SW 1271 (cell line): Measurements from ENCODE around the gene MIOX.

Experiments
- DNase-seq, 2 experiments: peaks; one replicate each; lab custom pipeline; 2025; lab: John Stamatoyannopoulos, UW

MIOX gene

GRCh38 chr22:50486561-50487289, at the start of gene MIOX:
TSS of gene MIOX (plus strand) at chr22:50486859. CDS start at chr22:50486898, 39 bp downstream.
- DNase-seq = no peak

- DNase-seq = no peak
Measured at GRCh38 chr22:50437511-50438304, 49.0 kb upstream of the MIOX start.

- no peak for DNase-seq
Measured at GRCh38 chr22:50438305-50439275, 48.1 kb upstream of the MIOX start.

GRCh38 chr22:50439314-50439870, 47.3 kb upstream of the MIOX start:
- DNase-seq = no peak

- DNase-seq = no peak
Measured at GRCh38 chr22:50439871-50440331, 46.8 kb upstream of the MIOX start.

GRCh38 chr22:50440544-50441249, 46.0 kb upstream of the MIOX start:
- no peak for DNase-seq

- no peak for DNase-seq
Measured at GRCh38 chr22:50441428-50441993, 45.1 kb upstream of the MIOX start.

- DNase-seq = no peak
Measured at GRCh38 chr22:50443197-50443596, 43.5 kb upstream of the MIOX start.

GRCh38 chr22:50443801-50444625, 42.6 kb upstream of the MIOX start:
- DNase-seq = no peak

- peak in 1 of 2 experiments; percentile 7 for DNase-seq
Measured at GRCh38 chr22:50444663-50445062, 42.0 kb upstream of the MIOX start.

GRCh38 chr22:50445071-50445879, 41.4 kb upstream of the MIOX start:
- no peak for DNase-seq

GRCh38 chr22:50445880-50446707, 40.6 kb upstream of the MIOX start:
- no peak for DNase-seq

- no peak for DNase-seq
Measured at GRCh38 chr22:50446708-50447575, 39.7 kb upstream of the MIOX start.

- DNase-seq = no peak
Measured at GRCh38 chr22:50447576-50448551, 38.8 kb upstream of the MIOX start.

GRCh38 chr22:50452649-50453048, 34.0 kb upstream of the MIOX start:
- no peak for DNase-seq

GRCh38 chr22:50454556-50455075, 32.0 kb upstream of the MIOX start:
- no peak for DNase-seq
